H9 (cell line): ENCODE results near the gene LBX1. TPM values are rescaled to one million over a fixed set of nuclear protein-coding genes. Genes with fewer than 3 reads are reported as not detected.

Source experiments
- DNase-seq: peaks from one replicate; pipeline ENCODE4 v3.0.0-alpha.2; 2017
- H2AFZ ChIP-seq: one replicate; pipeline ENCODE4 v1.6.1; 2013; ENCODE audit warnings: mild to moderate bottlenecking, low read length, control low read depth, moderate library complexity
- H2AK5ac ChIP-seq: 2 replicates; pipeline ENCODE4 v1.6.1; 2013; ENCODE audit warnings: low read length, control low read depth, mixed read lengths; ENCODE audit not compliant: insufficient read length
- H2BK120ac ChIP-seq: one replicate; pipeline ENCODE4 v1.6.1; 2013; ENCODE audit warnings: low read depth, mild to moderate bottlenecking, low read length, control low read depth, inconsistent platforms; ENCODE audit not compliant: poor library complexity, severe bottlenecking
- H2BK12ac ChIP-seq: 2 replicates; pipeline ENCODE4 v1.6.1; 2013; ENCODE audit warnings: low read length, control low read depth, mixed read lengths, low read depth; ENCODE audit not compliant: insufficient read length
- H2BK15ac ChIP-seq: 2 replicates; pipeline ENCODE4 v1.6.1; 2013; ENCODE audit warnings: low read depth, low read length, control low read depth
- H2BK20ac ChIP-seq: one replicate; pipeline ENCODE4 v1.6.1; 2013; ENCODE audit warnings: low read depth, mild to moderate bottlenecking, low read length, control low read depth, inconsistent platforms; ENCODE audit not compliant: poor library complexity, severe bottlenecking
- H2BK5ac ChIP-seq: 2 replicates; pipeline ENCODE4 v1.6.1; 2013; ENCODE audit warnings: low read length, control low read depth, mixed read lengths; ENCODE audit not compliant: insufficient read length
- H3K14ac ChIP-seq: 2 replicates; pipeline ENCODE4 v1.6.1; 2013; ENCODE audit warnings: low read length, control low read depth; ENCODE audit not compliant: insufficient read depth
- H3K18ac ChIP-seq: 2 replicates; pipeline ENCODE4 v1.6.1; 2013; ENCODE audit warnings: low read depth, mild to moderate bottlenecking, mixed read lengths, low read length, control low read depth; ENCODE audit not compliant: insufficient read length
- H3K23ac ChIP-seq: 2 replicates; pipeline ENCODE4 v1.6.1; 2013; ENCODE audit warnings: low read length, control low read depth, mixed read lengths, low read depth; ENCODE audit not compliant: insufficient read length
- H3K23me2 ChIP-seq: 2 replicates; pipeline ENCODE4 v1.6.1; 2013; ENCODE audit warnings: low read depth, mild to moderate bottlenecking, mixed read lengths, low read length, control low read depth; ENCODE audit not compliant: insufficient read length, poor library complexity, severe bottlenecking
- H3K27ac ChIP-seq: 2 replicates; pipeline ENCODE4 v1.5.1; 2013; ENCODE audit warnings: low read length, control low read depth, mixed read lengths, low read depth; ENCODE audit not compliant: insufficient read length
- H3K27me3 ChIP-seq: 2 replicates; pipeline ENCODE4 v1.6.1; 2013; ENCODE audit warnings: low read length, control low read depth, inconsistent platforms; ENCODE audit not compliant: insufficient read depth
- H3K4ac ChIP-seq: 2 replicates; pipeline ENCODE4 v1.6.1; 2013; ENCODE audit warnings: low read depth, mild to moderate bottlenecking, control low read depth, inconsistent platforms, low read length, moderate library complexity
- H3K4me1 ChIP-seq: 2 replicates; pipeline ENCODE4 v1.6.1; 2013; ENCODE audit warnings: low read length, control low read depth, inconsistent platforms; ENCODE audit not compliant: insufficient read depth
- H3K4me2 ChIP-seq: 2 replicates; pipeline ENCODE4 v1.6.1; 2013; ENCODE audit warnings: low read length, control low read depth, mixed read lengths; ENCODE audit not compliant: insufficient read length, insufficient read depth
- H3K56ac ChIP-seq: 2 replicates; pipeline ENCODE4 v1.6.1; 2013; ENCODE audit warnings: low read depth, mild to moderate bottlenecking, mixed read lengths, low read length, control low read depth; ENCODE audit not compliant: insufficient read length
- H3K79me1 ChIP-seq: 2 replicates; pipeline ENCODE4 v1.6.1; 2013; ENCODE audit warnings: low read depth, mild to moderate bottlenecking, moderate library complexity, low read length, control low read depth, inconsistent platforms; ENCODE audit not compliant: insufficient read depth, poor library complexity, severe bottlenecking
- H3K79me2 ChIP-seq: 2 replicates; pipeline ENCODE4 v1.6.1; 2013; ENCODE audit warnings: low read length, control low read depth, inconsistent platforms; ENCODE audit not compliant: insufficient read depth
- H3K9ac ChIP-seq: 2 replicates; pipeline ENCODE4 v1.6.1; 2013; ENCODE audit warnings: low read length, control low read depth, mixed read lengths; ENCODE audit not compliant: insufficient read length; ENCODE audit errors: extremely low read depth
- H3K9me3 ChIP-seq: one replicate; pipeline ENCODE4 v1.6.1; 2013; ENCODE audit warnings: low read depth, low read length, inconsistent platforms; ENCODE audit not compliant: control insufficient read depth
- H3T11ph ChIP-seq: one replicate; pipeline ENCODE4 v1.6.1; 2013; ENCODE audit warnings: mild to moderate bottlenecking, low read length, control low read depth, inconsistent platforms
- H4K20me1 ChIP-seq: one replicate; pipeline ENCODE4 v1.6.1; 2013; ENCODE audit not compliant: control insufficient read depth, insufficient read length, insufficient read depth
- H4K5ac ChIP-seq: 2 replicates; pipeline ENCODE4 v1.6.1; 2013; ENCODE audit warnings: low read depth, mild to moderate bottlenecking, mixed read lengths, low read length, control low read depth; ENCODE audit not compliant: insufficient read length
- H4K8ac ChIP-seq: replicated peaks from 2 replicates; pipeline ENCODE4 v1.6.1; 2013; ENCODE audit warnings: low read length, control low read depth, mixed read lengths, low read depth; ENCODE audit not compliant: insufficient read length
- H4K91ac ChIP-seq: 2 replicates; pipeline ENCODE4 v1.6.1; 2013; ENCODE audit warnings: low read depth, mild to moderate bottlenecking, moderate library complexity, mixed read lengths, low read length, control low read depth; ENCODE audit not compliant: insufficient read length
- H3K27ac Mint-ChIP-seq, 3 experiments: 2 replicates in 2 of 3; 3 replicates in 1 of 3; pipeline ENCODE4 v1.8.0; 2020 to 2021; ENCODE audit warnings: mixed read lengths in 3 of 3, mild to moderate bottlenecking in 1 of 3, moderate library complexity in 1 of 3
- H3K27me3 Mint-ChIP-seq: 2 replicates; pipeline ENCODE4 v1.8.0; 2021; ENCODE audit warnings: low read depth, mild to moderate bottlenecking, moderate library complexity, mixed read lengths
- H3K36me3 Mint-ChIP-seq, 3 experiments: 2 replicates in 2 of 3; 3 replicates in 1 of 3; pipeline ENCODE4 v1.8.0; 2020 to 2021; ENCODE audit warnings: low read depth in 3 of 3, mixed read lengths in 3 of 3; ENCODE audit not compliant: insufficient read depth in 1 of 3
- H3K4me1 Mint-ChIP-seq, 2 experiments: 2 replicates each; pipeline ENCODE4 v1.8.0; 2020; ENCODE audit warnings: mixed read lengths in 2 of 2
- H3K4me3 Mint-ChIP-seq, 2 experiments: 2 replicates in 1 of 2; 3 replicates in 1 of 2; pipeline ENCODE4 v1.8.0; 2020 to 2021; ENCODE audit warnings: mild to moderate bottlenecking in 2 of 2, mixed read lengths in 2 of 2, moderate library complexity in 1 of 2
- H3K9me3 Mint-ChIP-seq, 2 experiments: 2 replicates in 1 of 2; 3 replicates in 1 of 2; pipeline ENCODE4 v1.8.0; 2020; ENCODE audit warnings: mild to moderate bottlenecking in 2 of 2, mixed read lengths in 2 of 2, moderate library complexity in 1 of 2
- WGBS: extraction: QIAGEN DNeasy Blood & Tissue Kit; methylation state at CpG from one replicate; pipeline ENCODE4 v1.1.7; 2013; ENCODE audit warnings: missing lambda C conversion rate, low lambda C conversion rate, mixed read lengths; ENCODE audit not compliant: insufficient read length; ENCODE audit errors: extremely low coverage; 5-methylcytosine and 5-hydroxymethylcytosine counted together
- total RNA-seq: library from RNA; stranded (reverse); gene quantifications from 2 replicates; pipeline ENCODE4 v1.2.1, GENCODE V29; 2021
- TF ChIP-seq, protein P1 (sequence below): fragments of 200-600 bp; sonication (generic); conservative IDR thresholded peaks from 3 replicates; pipeline ENCODE4 v1.8.0; 2021; ENCODE audit warnings: antibody characterized with exemption, mild to moderate bottlenecking

The LBX1 gene
- total RNA-seq, 1 experiment from 2014 or later: not detected

- no peaks in the 10 kb centered on the region for H3K79me2 ChIP-seq
- H3K23me2 ChIP-seq: peaks cover 7% of the 10 kb centered on the region
- DNase-seq: peak; percentile 88
- peaks cover 100% of the 10 kb centered on the region for H3K27me3 Mint-ChIP-seq
- H2BK12ac ChIP-seq: no peak overlapping the region
- no peak overlapping the region for H3K27ac Mint-ChIP-seq
- no peak overlapping the region for H3K14ac ChIP-seq
- no peaks in the 10 kb centered on the region for H3K36me3 Mint-ChIP-seq
- no peak overlapping the region for H3K23ac ChIP-seq
- H2BK15ac ChIP-seq: no peak overlapping the region
- H4K20me1 ChIP-seq: peaks cover 3% of the 10 kb centered on the region
- H3K18ac ChIP-seq: no peak overlapping the region
- no peak overlapping the region for H3K9ac ChIP-seq
- H3K4me2 ChIP-seq: no peak overlapping the region
- no peak overlapping the region for H3K27ac ChIP-seq
- H2AFZ ChIP-seq: no peak overlapping the region
- H2BK5ac ChIP-seq: no peak overlapping the region
- 0 out of 5 replicates have a peak overlapping the region, but pooled peaks of 1 of the 2 experiments have one; percentile 34 for H3K4me3 Mint-ChIP-seq
- peaks cover 3 to 4% of the 10 kb centered on the region in 2 experiments; a peak in 2 of 5 replicates for H3K9me3 Mint-ChIP-seq
- no peak overlapping the region for H4K5ac ChIP-seq
- no peak overlapping the region for H4K8ac ChIP-seq
- H3K4ac ChIP-seq: no peak overlapping the region
- H2BK120ac ChIP-seq: no peak overlapping the region
- no peak overlapping the region for H4K91ac ChIP-seq
- peaks cover 14 to 29% of the 10 kb centered on the region in 2 experiments for H3K4me1 Mint-ChIP-seq
- no peak overlapping the region for H3K56ac ChIP-seq
- no CpG with 5 or more reads among the region's 68 CpGs for WGBS
- no peaks in the 10 kb centered on the region for H3K79me1 ChIP-seq
- no peak overlapping the region for H2BK20ac ChIP-seq
- no peaks in the 10 kb centered on the region for H3K9me3 ChIP-seq
- TF ChIP-seq, protein P1, sequence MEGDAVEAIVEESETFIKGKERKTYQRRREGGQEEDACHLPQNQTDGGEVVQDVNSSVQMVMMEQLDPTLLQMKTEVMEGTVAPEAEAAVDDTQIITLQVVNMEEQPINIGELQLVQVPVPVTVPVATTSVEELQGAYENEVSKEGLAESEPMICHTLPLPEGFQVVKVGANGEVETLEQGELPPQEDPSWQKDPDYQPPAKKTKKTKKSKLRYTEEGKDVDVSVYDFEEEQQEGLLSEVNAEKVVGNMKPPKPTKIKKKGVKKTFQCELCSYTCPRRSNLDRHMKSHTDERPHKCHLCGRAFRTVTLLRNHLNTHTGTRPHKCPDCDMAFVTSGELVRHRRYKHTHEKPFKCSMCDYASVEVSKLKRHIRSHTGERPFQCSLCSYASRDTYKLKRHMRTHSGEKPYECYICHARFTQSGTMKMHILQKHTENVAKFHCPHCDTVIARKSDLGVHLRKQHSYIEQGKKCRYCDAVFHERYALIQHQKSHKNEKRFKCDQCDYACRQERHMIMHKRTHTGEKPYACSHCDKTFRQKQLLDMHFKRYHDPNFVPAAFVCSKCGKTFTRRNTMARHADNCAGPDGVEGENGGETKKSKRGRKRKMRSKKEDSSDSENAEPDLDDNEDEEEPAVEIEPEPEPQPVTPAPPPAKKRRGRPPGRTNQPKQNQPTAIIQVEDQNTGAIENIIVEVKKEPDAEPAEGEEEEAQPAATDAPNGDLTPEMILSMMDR: peak; percentile 67
- no peak overlapping the region for H3T11ph ChIP-seq
- peaks cover 84% of the 10 kb centered on the region for H3K27me3 ChIP-seq
- no peak overlapping the region for H2AK5ac ChIP-seq
- H3K4me1 ChIP-seq: no peaks in the 10 kb centered on the region
These were observed 11.6 kb downstream of the LBX1 start for GRCh38 chr10:101217450-101218281.
